ENCODE measurements around the gene IGF2. TPM values are rescaled to one million over a fixed set of nuclear protein-coding genes. Genes with fewer than 3 reads are reported as not detected.
A peak's percentile ranks its signal among the peaks of the same experiment; 100 is the strongest.

IGF2 gene
- total RNA-seq, 1 experiment from 2014 or later: 1.5 TPM

- TF ChIP-seq ATF6 (CRISPR knock-in tag; IDR thresholded peaks at IDR 0.05): no peak
These were observed 19.1 kb upstream of the IGF2 start (continued) for GRCh38 chr11:2158296-2158737.

GRCh38 chr11:2157294-2158040 lies 18.3 kb upstream of the IGF2 start:
- no peak for ATAC-seq
- CTCF ChIA-PET: interaction anchor here (0.5 to 18.6 kb wide), 12 partner anchors 9 to 464 kb away, joined by 3 to 761 read pairs (median 6); no protein-coding TSS in a partner anchor

GRCh38 chr11:2156416-2157182 lies 17.4 kb upstream of the IGF2 start:
- H3K27ac Mint-ChIP-seq: no peak overlapping the region
- H3K9me3 Mint-ChIP-seq: no peaks in the 10 kb centered on the region
- CTCF ChIA-PET: interaction anchor here (0.6 to 18.6 kb wide), 61 partner anchors 9 to 608 kb away, joined by 3 to 761 read pairs (median 4); partner anchors contain the start of genes CD81, CTSD, SYT8 and TH
- TF ChIP-seq ATF6 (CRISPR knock-in tag; IDR thresholded peaks at IDR 0.05) (no peak), CTCF (IDR thresholded peaks at IDR 0.05) (peak; percentile 66)
- POLR2A ChIA-PET: no interaction called here
- peak; percentile 86 for DNase-seq (ENCODE audit: low spot score)
- peak; percentile 63 for ATAC-seq
- no peak overlapping the region for H3K4me3 Mint-ChIP-seq
- no peaks in the 10 kb centered on the region for H3K27me3 Mint-ChIP-seq (ENCODE audit: low read depth)
- no peaks in the 10 kb centered on the region for H3K36me3 Mint-ChIP-seq
- 0 out of 2 replicates have a peak, but pooled peaks cover 2% of the 10 kb centered on the region for H3K4me1 Mint-ChIP-seq

More at GRCh38 chr11:2157294-2158040, 18.3 kb upstream of the IGF2 start:
- Mint-ChIP-seq H3K27me3 (ENCODE audit: low read depth) (no peaks in the 10 kb centered on the region), H3K9me3 (no peaks in the 10 kb centered on the region), H3K36me3 (no peaks in the 10 kb centered on the region), H3K27ac (no peak overlapping the region), H3K4me1 (no peaks in the 10 kb centered on the region), H3K4me3 (no peak overlapping the region)
- TF ChIP-seq ESRRA (CRISPR knock-in tag; IDR thresholded peaks at IDR 0.05; ENCODE audit: borderline replicate concordance): no peak
- TF ChIP-seq GTF2I (CRISPR knock-in tag; conservative IDR thresholded peaks at IDR 0.05): no peak
- TF ChIP-seq TEAD4 (CRISPR knock-in tag; IDR thresholded peaks at IDR 0.05): no peak
- no peak for DNase-seq (ENCODE audit: low spot score)
- POLR2A ChIA-PET: no interaction called here

GRCh38 chr11:2155511-2155910 lies 16.3 kb upstream of the IGF2 start:
- CTCF ChIA-PET: interaction anchor here (0.6 to 18.6 kb wide), 34 partner anchors 8 to 502 kb away, joined by 3 to 761 read pairs (median 6); partner anchors contain the start of genes SYT8 and TNNT3
- no peaks in the 10 kb centered on the region for H3K9me3 Mint-ChIP-seq
- POLR2A ChIA-PET: no interaction called here
- H3K27ac Mint-ChIP-seq: no peak overlapping the region
- DNase-seq (ENCODE audit: low spot score): no peak
- H3K27me3 Mint-ChIP-seq (ENCODE audit: low read depth): peaks cover 8% of the 10 kb centered on the region
- no peak for ATAC-seq
- H3K4me3 Mint-ChIP-seq: no peak overlapping the region
- H3K4me1 Mint-ChIP-seq: peaks cover 9% of the 10 kb centered on the region
- H3K36me3 Mint-ChIP-seq: no peaks in the 10 kb centered on the region
- TF ChIP-seq SMAD3 (CRISPR knock-in tag; IDR thresholded peaks at IDR 0.05; ENCODE audit: borderline replicate concordance) (no peak), MYBL2 (CRISPR knock-in tag; IDR thresholded peaks at IDR 0.05) (no peak), ZMAT4 (CRISPR knock-in tag; IDR thresholded peaks at IDR 0.05) (no peak), GTF2I (CRISPR knock-in tag; conservative IDR thresholded peaks at IDR 0.05) (no peak), TCF7 (CRISPR knock-in tag; IDR thresholded peaks at IDR 0.05; ENCODE audit: low read depth) (no peak), TEAD1 (CRISPR knock-in tag; IDR thresholded peaks at IDR 0.05) (no peak), ETV6 (CRISPR knock-in tag; IDR thresholded peaks at IDR 0.05) (no peak), FOXJ3 (CRISPR knock-in tag; IDR thresholded peaks at IDR 0.05; ENCODE audit: borderline replicate concordance) (no peak), JUN (CRISPR knock-in tag; IDR thresholded peaks at IDR 0.05) (no peak)
- TF ChIP-seq, protein P1, sequence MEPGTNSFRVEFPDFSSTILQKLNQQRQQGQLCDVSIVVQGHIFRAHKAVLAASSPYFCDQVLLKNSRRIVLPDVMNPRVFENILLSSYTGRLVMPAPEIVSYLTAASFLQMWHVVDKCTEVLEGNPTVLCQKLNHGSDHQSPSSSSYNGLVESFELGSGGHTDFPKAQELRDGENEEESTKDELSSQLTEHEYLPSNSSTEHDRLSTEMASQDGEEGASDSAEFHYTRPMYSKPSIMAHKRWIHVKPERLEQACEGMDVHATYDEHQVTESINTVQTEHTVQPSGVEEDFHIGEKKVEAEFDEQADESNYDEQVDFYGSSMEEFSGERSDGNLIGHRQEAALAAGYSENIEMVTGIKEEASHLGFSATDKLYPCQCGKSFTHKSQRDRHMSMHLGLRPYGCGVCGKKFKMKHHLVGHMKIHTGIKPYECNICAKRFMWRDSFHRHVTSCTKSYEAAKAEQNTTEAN (CRISPR knock-in tag; IDR thresholded peaks at IDR 0.05): no peak
- TF ChIP-seq, protein P2, sequence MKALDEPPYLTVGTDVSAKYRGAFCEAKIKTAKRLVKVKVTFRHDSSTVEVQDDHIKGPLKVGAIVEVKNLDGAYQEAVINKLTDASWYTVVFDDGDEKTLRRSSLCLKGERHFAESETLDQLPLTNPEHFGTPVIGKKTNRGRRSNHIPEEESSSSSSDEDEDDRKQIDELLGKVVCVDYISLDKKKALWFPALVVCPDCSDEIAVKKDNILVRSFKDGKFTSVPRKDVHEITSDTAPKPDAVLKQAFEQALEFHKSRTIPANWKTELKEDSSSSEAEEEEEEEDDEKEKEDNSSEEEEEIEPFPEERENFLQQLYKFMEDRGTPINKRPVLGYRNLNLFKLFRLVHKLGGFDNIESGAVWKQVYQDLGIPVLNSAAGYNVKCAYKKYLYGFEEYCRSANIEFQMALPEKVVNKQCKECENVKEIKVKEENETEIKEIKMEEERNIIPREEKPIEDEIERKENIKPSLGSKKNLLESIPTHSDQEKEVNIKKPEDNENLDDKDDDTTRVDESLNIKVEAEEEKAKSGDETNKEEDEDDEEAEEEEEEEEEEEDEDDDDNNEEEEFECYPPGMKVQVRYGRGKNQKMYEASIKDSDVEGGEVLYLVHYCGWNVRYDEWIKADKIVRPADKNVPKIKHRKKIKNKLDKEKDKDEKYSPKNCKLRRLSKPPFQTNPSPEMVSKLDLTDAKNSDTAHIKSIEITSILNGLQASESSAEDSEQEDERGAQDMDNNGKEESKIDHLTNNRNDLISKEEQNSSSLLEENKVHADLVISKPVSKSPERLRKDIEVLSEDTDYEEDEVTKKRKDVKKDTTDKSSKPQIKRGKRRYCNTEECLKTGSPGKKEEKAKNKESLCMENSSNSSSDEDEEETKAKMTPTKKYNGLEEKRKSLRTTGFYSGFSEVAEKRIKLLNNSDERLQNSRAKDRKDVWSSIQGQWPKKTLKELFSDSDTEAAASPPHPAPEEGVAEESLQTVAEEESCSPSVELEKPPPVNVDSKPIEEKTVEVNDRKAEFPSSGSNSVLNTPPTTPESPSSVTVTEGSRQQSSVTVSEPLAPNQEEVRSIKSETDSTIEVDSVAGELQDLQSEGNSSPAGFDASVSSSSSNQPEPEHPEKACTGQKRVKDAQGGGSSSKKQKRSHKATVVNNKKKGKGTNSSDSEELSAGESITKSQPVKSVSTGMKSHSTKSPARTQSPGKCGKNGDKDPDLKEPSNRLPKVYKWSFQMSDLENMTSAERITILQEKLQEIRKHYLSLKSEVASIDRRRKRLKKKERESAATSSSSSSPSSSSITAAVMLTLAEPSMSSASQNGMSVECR (CRISPR knock-in tag; IDR thresholded peaks at IDR 0.05; ENCODE audit: borderline replicate concordance): no peak
